Neuron (in vitro differentiated cells): ENCODE results near the gene KHNYN.
"Not testable (repeated sequence)": the region's sequence is repeated elsewhere in the genome, so short reads cannot be mapped to it uniquely, and the experiment has no call there.

Experiments
- H2AFZ ChIP-seq: one replicate; pipeline ENCODE4 v1.6.1; 2013; ENCODE audit warnings: low read depth, mild to moderate bottlenecking, inconsistent platforms, low read length, moderate library complexity
- H3K27me3 ChIP-seq: one replicate; pipeline ENCODE4 v1.6.1; 2013; ENCODE audit warnings: low read length; ENCODE audit not compliant: insufficient read depth
- H3K36me3 ChIP-seq: one replicate; pipeline ENCODE4 v1.6.1; 2013; ENCODE audit warnings: low read length; ENCODE audit not compliant: insufficient read depth
- H3K4me1 ChIP-seq: one replicate; pipeline ENCODE4 v1.6.1; 2013; ENCODE audit warnings: low read length; ENCODE audit not compliant: insufficient read depth
- H3K4me3 ChIP-seq: 2 replicates; pipeline ENCODE4 v1.5.1; 2013; ENCODE audit warnings: mild to moderate bottlenecking, low read length, moderate library complexity
- H3K9me3 ChIP-seq: one replicate; pipeline ENCODE4 v1.6.1; 2013; ENCODE audit warnings: low read length

Gene KHNYN

GRCh38 chr14:24429395-24430142 is at the start of gene KHNYN, which contains the start of gene CBLN3:
KHNYN (plus strand) TSS chr14:24429954; CDS start chr14:24430731, 777 bp downstream.
CBLN3 (minus strand) TSS chr14:24429668; CDS start chr14:24429054, 614 bp downstream.
- Histone ChIP-seq H3K27me3 (peaks cover 7% of the 10 kb centered on the region), H2AFZ (peak within 1 kb of the TSS; percentile 84), H3K4me1 (peaks cover 9% of the 10 kb centered on the region), H3K4me3 (peak within 1 kb of the TSS; percentile 65), H3K9me3 (no peaks in the 10 kb centered on the region), H3K36me3 (peaks cover 12% of the 10 kb centered on the region)

GRCh38 chr14:24381363-24382063 is 48.2 kb upstream of the KHNYN start:
- Histone ChIP-seq H3K4me1 (no peaks in the 10 kb centered on the region), H3K4me3 (no peak overlapping the region), H3K9me3 (no peaks in the 10 kb centered on the region), H3K36me3 (peaks cover 6% of the 10 kb centered on the region), H2AFZ (no peak overlapping the region), H3K27me3 (peaks cover 4% of the 10 kb centered on the region)

- H2AFZ ChIP-seq: no peak overlapping the region
- H3K4me1 ChIP-seq: no peaks in the 10 kb centered on the region
- no peaks in the 10 kb centered on the region for H3K9me3 ChIP-seq
- peaks cover 1% of the 10 kb centered on the region for H3K36me3 ChIP-seq
- H3K27me3 ChIP-seq: peaks cover 4% of the 10 kb centered on the region
- H3K4me3 ChIP-seq: no peak overlapping the region
Observed at GRCh38 chr14:24382064-24382371, 47.7 kb upstream of the KHNYN start.

- H3K9me3 ChIP-seq: no peaks in the 10 kb centered on the region
- H3K4me1 ChIP-seq: peaks cover 2% of the 10 kb centered on the region
- no peak overlapping the region for H2AFZ ChIP-seq
- no peak overlapping the region for H3K4me3 ChIP-seq
- no peaks in the 10 kb centered on the region for H3K36me3 ChIP-seq
- peaks cover 6% of the 10 kb centered on the region for H3K27me3 ChIP-seq
Observed at GRCh38 chr14:24384169-24384568, 45.6 kb upstream of the KHNYN start.

- H3K4me3 ChIP-seq: no peak overlapping the region
- H3K27me3 ChIP-seq: peaks cover 7% of the 10 kb centered on the region
Observed at GRCh38 chr14:24385524-24385923, 44.2 kb upstream of the KHNYN start.

GRCh38 chr14:24387009-24387345 is 42.8 kb upstream of the KHNYN start:
- Histone ChIP-seq H3K4me1 (peaks cover 2% of the 10 kb centered on the region), H3K9me3 (no peaks in the 10 kb centered on the region), H2AFZ (no peak overlapping the region), H3K4me3 (no peak overlapping the region), H3K36me3 (no peaks in the 10 kb centered on the region), H3K27me3 (peaks cover 4% of the 10 kb centered on the region)

More at GRCh38 chr14:24385524-24385923, 44.2 kb upstream of the KHNYN start:
- Histone ChIP-seq H3K4me1 (peaks cover 2% of the 10 kb centered on the region), H3K36me3 (no peaks in the 10 kb centered on the region), H2AFZ (no peak overlapping the region), H3K9me3 (no peaks in the 10 kb centered on the region)

- H3K36me3 ChIP-seq, H3K9me3 ChIP-seq, H3K4me3 ChIP-seq, H3K4me1 ChIP-seq, H2AFZ ChIP-seq, H3K27me3 ChIP-seq: not testable (repeated sequence)
Observed at GRCh38 chr14:24387579-24387978, 42.2 kb upstream of the KHNYN start.

- Histone ChIP-seq H3K4me3 (no peak overlapping the region), H3K9me3 (no peaks in the 10 kb centered on the region), H2AFZ (no peak overlapping the region), H3K27me3 (peaks cover 4% of the 10 kb centered on the region), H3K4me1 (peaks cover 2% of the 10 kb centered on the region), H3K36me3 (no peaks in the 10 kb centered on the region)
Observed at GRCh38 chr14:24388474-24389179, 41.1 kb upstream of the KHNYN start.

GRCh38 chr14:24389226-24389848 is 40.4 kb upstream of the KHNYN start:
- peaks cover 2% of the 10 kb centered on the region for H3K4me1 ChIP-seq
- no peaks in the 10 kb centered on the region for H3K36me3 ChIP-seq
- no peak overlapping the region for H2AFZ ChIP-seq
- no peak overlapping the region for H3K4me3 ChIP-seq
- H3K27me3 ChIP-seq: peaks cover 4% of the 10 kb centered on the region
- no peaks in the 10 kb centered on the region for H3K9me3 ChIP-seq

GRCh38 chr14:24390701-24391468 is 38.9 kb upstream of the KHNYN start:
- H3K4me3 ChIP-seq: no peak overlapping the region

GRCh38 chr14:24392325-24393091 is 37.2 kb upstream of the KHNYN start:
- Histone ChIP-seq H3K36me3 (no peaks in the 10 kb centered on the region), H3K27me3 (peaks cover 28% of the 10 kb centered on the region), H3K4me3 (no peak overlapping the region), H3K9me3 (no peaks in the 10 kb centered on the region), H2AFZ (no peak overlapping the region), H3K4me1 (peaks cover 2% of the 10 kb centered on the region)

More at GRCh38 chr14:24390701-24391468, 38.9 kb upstream of the KHNYN start:
- H2AFZ ChIP-seq: no peak overlapping the region
- no peaks in the 10 kb centered on the region for H3K36me3 ChIP-seq
- no peaks in the 10 kb centered on the region for H3K9me3 ChIP-seq
- H3K27me3 ChIP-seq: peaks cover 12% of the 10 kb centered on the region
- H3K4me1 ChIP-seq: peaks cover 2% of the 10 kb centered on the region

- H2AFZ ChIP-seq: no peak overlapping the region
- H3K4me3 ChIP-seq: no peak overlapping the region
- H3K4me1 ChIP-seq: peaks cover 5% of the 10 kb centered on the region
- no peaks in the 10 kb centered on the region for H3K36me3 ChIP-seq
- H3K9me3 ChIP-seq: no peaks in the 10 kb centered on the region
- H3K27me3 ChIP-seq: peaks cover 32% of the 10 kb centered on the region
Observed at GRCh38 chr14:24394275-24394674, 35.5 kb upstream of the KHNYN start.
